NCI-H2029 (cell line): Measurements from ENCODE around the gene SAMD14.

Experiments
- DNase-seq: peaks from one replicate; lab custom pipeline; 2025; lab: John Stamatoyannopoulos, UW

SAMD14 gene

DNA sequence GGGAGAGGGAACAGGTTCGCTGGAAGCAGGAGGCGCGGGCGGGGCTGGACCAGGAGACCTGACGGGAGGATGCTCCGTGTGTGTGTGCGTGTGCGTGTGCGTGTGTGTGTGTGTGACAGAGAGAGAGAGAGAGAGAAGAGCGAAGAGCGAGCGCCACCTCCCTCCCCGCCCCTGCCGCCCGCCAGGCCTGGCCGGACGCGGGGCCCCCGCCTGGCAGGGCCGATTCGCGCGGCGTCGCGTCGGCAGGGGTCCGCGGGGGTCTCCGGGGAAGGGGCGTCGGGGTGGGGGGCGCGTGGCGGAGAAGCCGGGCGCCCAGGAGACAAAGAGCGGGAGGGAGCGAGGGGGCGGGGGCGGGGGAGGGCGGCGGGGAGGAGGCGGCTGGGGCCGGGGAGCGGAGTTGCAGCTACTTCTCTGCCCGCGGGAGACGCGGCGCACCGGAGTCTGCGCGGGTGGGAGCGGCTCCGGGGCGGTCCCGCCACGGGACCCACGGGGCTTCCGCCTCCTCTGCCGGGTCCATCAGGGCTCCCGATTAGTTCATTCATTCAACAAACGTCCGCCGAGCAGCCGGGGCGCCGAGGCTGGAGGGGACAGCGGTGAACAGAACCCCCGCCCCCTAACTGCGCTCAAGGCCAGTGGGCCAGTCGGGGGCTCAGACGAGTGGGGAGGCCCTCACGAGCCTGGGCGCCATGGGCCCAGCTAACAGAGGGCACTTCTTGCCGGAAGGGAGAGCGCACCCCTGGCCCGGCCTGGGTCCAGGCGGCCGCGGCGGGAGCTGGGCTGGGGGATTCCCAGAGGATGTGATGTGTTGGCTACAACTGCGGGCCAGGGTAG, at the start of gene SAMD14:
TSS of gene SAMD14 (minus strand) at position 433 of the 831 bp plus-strand sequence. CDS start 5,201 bp downstream, outside the sequence.
- DNase-seq: no peak

DNA sequence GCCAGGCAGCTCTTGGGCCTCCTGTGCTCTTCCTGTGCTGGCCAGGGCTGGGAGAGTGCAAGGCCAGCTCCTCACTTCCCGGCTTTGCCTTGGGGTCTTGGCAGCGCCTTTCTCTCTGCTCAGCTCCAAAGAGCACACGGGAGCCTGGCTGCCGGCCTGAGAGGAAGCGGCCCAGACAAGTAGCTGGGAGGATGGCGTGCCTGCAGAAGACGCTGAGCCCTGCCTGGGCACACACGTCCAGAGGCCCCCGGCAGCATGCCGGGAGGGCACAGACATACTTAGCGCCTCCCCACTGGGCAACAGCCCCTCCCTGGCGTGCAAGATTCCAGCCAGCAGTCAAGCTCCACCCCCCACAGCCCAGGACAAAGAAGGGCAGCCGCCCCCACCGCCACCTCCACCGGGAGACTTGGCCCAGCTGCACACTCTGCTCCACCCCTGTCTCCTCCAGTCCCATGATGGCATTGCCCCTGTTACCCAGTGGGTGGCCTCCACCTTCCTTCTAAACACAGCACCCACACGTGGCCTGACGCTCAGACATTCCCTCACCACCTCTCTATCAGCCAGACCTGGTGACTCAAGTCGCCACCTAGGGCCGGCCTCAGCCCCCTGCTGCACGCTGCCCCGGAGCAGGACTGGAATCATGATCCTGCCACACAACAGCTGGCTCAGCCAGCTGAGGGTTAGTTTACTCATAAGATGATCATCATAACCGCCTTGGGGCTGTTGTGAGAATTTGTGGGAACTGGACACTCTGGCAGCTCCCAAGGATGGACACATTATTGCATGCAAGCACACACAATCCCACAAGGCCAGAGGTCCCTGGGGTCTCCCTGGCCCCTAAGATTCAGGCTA, 48.2 kb upstream of the SAMD14 start:
- DNase-seq: peak; percentile 55

- no peak for DNase-seq
These were observed 47.5 kb upstream of the SAMD14 start for GRCh38 chr17:50177476-50177875.

DNA sequence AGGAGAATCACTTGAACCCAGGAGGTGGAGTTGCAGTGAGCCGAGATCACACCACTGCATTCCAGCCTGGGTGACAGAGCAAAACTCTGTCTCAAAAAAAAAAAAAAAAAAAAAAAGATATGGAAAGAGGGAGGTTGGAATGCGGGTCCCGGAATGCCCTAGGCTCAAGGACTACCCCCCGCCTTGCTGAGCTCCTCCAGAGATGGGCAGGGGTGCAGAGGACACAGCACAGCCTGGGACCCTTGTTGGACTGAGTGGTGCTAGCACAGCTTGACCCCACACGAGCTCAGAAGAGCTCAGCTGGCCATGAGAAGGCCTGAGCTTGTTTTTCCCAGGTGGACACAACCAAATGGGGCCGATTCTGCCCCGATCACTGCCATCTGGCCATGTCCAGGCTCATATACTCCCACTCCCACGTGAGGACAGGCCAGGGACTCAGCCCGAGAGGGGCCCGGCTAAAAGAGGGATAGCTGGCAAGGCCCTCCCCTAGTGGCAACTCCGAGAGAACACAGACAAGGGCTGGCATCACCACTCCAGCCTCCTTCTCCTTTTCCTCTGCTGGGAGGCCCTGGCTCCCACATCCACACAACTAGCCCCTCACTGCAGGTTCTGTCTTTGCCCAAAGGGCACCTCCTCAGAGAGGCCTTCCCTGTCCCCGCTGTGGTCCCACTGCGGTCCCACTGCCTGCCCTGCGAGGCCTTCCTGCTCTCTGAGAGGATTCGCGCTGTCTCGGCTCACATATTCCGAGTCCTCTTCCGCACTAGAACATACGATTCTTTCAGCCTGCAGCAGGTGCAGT, 46.8 kb upstream of the SAMD14 start:
- DNase-seq: no peak

- no peak for DNase-seq
These were observed 45.3 kb upstream of the SAMD14 start for GRCh38 chr17:50175035-50175807.

- DNase-seq: no peak
These were observed 44.5 kb upstream of the SAMD14 start for GRCh38 chr17:50174444-50174843.

DNA sequence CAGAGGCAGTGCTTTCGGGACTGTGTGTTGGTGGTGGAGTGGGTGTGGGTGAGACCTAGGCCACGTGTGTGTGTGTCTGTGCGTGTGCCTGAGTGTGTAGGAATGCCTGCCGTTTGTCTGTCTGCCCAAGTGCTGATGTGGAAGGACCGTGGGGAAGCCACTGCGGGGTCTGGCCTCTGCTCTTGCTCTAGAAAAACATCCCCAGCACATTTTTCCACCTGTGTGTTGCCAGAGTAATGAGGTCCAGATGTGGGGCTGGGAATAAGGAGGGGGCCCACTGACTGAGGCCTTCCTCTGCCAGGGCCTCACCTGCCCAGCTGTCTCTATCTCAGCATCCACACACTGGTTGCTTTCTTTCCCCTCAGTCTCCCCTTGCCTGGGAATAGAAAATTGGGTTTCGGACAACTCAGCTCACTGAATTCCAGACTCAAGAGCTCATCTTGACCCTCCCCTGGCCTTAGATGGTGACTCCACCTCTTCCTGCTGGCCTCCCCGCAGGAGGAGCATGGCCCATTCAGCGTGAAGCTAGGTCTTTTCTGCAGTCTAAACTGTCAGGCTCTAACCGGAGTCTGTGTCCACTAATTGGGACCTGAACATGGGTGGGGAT, 43.5 kb upstream of the SAMD14 start:
- DNase-seq: no peak

- no peak for DNase-seq
These were observed 43.0 kb upstream of the SAMD14 start for GRCh38 chr17:50172936-50173334.

DNA sequence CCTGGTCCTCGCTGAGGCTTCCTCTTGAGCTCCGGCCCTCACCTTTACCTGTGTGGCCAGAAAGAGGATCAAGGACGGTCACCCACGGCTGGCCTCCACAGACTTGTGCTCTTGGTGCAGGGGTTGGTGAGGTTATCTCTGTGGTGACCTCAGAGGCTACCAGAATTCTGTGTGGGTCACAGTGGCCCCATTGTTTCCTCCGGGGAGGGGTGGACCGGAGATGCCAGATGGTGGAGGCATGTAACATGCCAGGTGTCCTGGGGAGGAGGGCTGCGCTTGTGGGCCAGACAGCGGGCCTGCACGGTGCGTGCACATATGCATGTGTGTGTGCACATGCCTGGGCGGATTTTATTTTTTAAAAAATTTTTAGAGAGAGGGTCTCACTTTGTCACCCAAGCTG, 42.2 kb upstream of the SAMD14 start:
- no peak for DNase-seq

GRCh38 chr17:50171371-50172071, 41.6 kb upstream of the SAMD14 start:
- no peak for DNase-seq

DNA sequence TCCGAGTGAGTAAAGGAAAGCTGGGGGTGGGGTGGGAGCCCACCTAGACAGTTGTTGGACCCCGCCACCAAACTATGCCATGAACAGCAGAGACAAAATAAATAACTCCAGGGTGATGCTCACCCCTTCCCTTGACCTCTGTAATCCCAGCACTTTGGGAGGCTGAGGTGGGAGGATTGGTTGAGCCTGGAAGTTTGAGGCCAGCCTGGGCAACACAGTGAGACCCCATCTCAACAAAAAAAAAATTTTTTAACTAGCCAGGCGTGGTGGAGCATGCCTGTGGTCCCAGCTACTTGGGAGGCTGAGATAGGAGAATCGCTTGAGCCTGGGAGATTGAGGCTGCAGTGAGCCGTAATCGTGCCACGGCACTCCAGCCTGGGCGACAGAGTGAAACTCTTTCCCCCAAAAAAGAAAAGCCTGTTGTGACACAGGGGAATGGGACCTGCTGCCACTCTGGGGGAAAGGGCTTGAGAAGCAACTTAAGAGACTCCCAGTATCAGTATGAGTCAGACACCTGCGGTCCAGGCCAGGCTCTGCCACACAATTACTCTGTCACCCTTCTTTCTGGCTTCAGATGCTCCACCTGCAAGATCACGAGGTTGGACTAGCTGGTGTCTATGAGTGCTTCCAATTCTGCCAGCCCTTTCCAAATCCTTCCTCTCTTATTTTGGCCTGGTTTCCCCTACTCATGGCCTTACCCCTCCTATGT, 40.9 kb upstream of the SAMD14 start:
- no peak for DNase-seq

DNA sequence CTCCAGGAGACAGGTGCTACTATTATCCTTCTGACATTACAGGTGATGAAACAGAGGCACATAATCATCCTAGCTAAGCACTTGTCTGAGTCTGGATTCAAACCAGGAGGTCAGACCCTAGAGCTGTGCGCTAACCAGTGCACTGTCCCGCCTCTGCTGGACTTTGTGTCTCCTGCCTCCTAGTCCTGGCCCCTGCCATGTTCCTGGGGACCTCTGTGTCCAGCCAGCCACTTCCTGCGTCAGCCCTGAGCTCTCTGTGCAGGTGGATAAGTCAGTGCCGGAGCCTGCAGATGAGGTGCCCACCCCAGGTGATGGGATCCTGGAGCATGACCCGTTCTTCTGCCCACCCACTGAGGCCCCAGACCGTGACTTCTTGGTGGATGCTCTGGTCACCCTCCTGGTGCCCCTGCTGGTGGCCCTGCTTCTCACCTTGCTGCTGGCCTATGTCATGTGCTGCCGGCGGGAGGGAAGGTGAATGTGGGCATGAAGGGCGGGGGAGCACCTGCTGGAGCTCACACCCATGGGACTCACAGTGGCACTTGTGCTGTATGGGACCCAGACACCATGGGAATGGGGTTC, 40.0 kb upstream of the SAMD14 start:
- DNase-seq: no peak

- no peak for DNase-seq
These were observed 39.3 kb upstream of the SAMD14 start for GRCh38 chr17:50169121-50169764.

DNA sequence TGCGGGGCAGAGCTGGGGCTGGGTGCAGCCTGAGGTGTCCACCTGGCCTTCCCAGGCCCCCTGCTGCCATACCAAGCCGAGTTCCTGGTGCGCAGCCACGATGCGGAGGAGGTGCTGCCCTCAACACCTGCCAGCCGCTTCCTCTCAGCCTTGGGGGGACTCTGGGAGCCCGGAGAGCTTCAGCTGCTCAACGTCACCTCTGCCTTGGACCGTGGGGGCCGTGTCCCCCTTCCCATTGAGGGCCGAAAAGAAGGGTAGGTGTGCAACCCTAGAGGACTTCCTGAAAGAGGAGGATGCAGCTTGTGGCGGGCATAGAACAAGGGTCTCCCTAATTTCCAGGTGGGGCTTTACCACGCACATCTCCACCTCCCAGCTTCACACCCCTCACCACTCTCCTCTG, 38.4 kb upstream of the SAMD14 start:
- no peak for DNase-seq

DNA sequence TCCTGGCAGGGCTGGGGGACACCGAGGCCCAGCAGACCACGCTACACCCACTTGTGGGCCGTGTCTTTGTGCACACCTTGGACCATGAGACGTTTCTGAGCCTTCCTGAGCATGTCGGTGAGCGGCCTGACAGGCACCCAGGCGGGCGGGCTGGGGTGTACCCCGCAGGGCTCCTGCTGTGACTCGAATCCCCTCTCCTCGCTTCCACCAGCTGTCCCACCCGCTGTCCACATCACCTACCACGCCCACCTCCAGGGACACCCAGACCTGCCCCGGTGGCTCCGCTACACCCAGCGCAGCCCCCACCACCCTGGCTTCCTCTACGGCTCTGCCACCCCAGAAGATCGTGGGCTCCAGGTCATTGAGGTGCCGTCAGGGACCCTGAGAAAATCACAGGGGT, 37.4 kb upstream of the SAMD14 start:
- DNase-seq: no peak

- no peak for DNase-seq
These were observed 36.7 kb upstream of the SAMD14 start for GRCh38 chr17:50166518-50167181.

- DNase-seq: no peak
These were observed 36.0 kb upstream of the SAMD14 start, which contains the start of gene SGCA for GRCh38 chr17:50165867-50166517. TSS of gene SGCA (plus strand) at chr17:50166005. CDS start at chr17:50166041, 36 bp downstream.

DNA sequence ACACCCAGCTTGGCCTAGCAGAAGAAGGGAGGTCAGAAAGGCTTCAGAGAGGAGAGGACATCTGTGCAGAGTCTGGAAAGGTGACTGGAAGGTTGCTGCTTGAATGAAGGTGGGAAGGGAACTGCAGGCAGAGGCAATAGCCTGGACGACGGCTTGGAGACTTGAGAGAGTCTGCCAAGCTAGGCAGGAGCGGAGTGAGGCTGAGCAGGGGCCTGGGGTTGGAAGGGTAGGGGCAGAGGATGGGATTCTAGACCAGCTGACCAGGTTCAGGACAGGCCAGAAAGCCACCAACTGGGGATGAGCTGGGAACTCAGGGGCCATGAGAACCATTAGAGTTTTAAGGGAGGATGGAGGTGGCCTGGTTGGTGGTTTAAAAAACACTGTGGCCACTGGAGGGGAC, 35.5 kb upstream of the SAMD14 start:
- no peak for DNase-seq
